HG03039 (cell line): ENCODE results near the gene MOXD1.
"Not testable (repeated sequence)": the region's sequence is repeated elsewhere in the genome, so short reads cannot be mapped to it uniquely, and the experiment has no call there.

Source experiments
- ATAC-seq: cut with Tn5 transposase; IDR thresholded peaks from one replicate; pipeline ENCODE4 v1.9.1; 2021; ENCODE audit warnings: mild to moderate bottlenecking, moderate library complexity; ENCODE audit not compliant: unreplicated experiment

Gene MOXD1

DNA sequence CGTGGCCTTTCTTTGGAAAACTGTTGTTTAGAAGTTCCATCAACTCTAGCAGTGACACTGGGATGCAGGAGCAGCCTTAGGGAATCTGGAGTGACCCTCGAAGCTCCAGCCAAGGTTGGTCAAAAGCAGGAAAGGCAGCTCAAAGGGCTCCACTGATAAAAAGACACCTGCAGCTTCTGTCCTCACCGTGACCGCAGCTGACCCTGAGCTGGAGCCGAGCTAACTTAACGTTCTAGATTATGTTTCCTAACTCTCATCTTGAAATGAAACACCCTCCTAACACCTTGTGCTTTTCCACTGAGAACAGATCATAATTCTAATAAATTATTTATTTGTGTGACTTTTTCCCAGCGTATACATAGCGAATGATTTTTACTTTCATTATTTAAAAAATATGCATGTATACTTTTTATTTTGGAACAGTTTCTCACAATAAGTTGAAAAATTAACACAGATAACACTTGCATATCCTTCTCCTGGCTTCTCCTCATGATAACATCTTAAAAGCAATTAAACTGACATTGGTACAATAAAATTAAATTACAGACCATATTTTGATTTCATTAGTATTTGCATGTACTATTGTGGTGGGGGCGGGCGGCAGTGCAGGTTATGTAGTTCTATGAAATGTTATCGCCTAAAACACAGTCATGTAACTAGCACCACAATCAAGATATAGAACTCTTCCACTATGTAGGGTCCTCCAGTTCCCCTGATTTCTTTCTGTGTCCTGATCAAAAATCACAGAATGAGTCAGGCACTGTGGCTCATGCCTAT lies 116.1 kb downstream of the MOXD1 start:
- ATAC-seq, result no peak

DNA sequence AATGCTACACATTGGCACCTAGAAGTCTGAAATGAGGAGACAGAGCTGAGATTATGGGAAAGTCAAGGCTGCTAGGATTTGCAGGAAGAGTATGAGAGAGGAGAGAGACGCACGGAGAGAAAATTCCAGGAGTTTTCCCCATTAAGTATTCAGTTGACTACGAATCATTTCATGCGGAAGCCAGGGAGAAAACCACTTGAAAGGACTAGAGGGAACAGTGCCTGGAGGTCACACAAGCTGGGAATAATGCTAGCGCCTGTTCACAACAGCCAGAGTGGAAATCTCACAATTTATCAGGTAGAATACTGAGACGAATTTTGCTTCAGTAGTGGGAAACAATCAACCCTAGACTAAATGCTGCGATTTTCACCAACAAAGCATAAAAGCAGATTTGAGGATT lies 118.6 kb downstream of the MOXD1 start:
- ATAC-seq, result no peak

GRCh38 chr6:132280436-132280835 lies 120.8 kb downstream of the MOXD1 start:
- no peak for ATAC-seq

DNA sequence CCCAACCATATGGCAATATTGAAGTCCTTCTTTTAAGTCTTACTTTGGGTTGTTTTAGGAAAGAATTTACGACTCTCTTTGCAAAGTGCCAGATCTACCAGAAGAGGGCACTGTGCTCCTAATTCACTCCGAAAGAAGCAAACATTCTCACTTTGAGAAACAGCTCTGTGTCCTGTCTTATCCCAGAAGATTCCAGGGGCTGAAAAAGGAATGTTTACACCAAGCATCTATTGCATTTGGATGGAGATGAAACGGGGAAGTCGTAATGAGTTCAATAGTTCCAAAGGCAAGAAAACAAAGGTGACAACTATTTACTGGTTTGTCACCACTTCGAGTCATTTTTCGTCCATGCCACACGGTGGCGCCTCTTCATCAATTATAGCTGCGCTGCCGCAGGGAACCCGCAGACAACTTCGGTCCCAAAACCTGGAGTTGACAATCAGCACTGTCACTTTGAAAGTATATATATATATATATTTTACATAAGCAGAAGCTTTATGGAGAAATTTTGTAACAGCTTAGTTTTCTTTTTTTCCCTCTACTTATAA lies 121.6 kb downstream of the MOXD1 start:
- peak; percentile 84 for ATAC-seq

DNA sequence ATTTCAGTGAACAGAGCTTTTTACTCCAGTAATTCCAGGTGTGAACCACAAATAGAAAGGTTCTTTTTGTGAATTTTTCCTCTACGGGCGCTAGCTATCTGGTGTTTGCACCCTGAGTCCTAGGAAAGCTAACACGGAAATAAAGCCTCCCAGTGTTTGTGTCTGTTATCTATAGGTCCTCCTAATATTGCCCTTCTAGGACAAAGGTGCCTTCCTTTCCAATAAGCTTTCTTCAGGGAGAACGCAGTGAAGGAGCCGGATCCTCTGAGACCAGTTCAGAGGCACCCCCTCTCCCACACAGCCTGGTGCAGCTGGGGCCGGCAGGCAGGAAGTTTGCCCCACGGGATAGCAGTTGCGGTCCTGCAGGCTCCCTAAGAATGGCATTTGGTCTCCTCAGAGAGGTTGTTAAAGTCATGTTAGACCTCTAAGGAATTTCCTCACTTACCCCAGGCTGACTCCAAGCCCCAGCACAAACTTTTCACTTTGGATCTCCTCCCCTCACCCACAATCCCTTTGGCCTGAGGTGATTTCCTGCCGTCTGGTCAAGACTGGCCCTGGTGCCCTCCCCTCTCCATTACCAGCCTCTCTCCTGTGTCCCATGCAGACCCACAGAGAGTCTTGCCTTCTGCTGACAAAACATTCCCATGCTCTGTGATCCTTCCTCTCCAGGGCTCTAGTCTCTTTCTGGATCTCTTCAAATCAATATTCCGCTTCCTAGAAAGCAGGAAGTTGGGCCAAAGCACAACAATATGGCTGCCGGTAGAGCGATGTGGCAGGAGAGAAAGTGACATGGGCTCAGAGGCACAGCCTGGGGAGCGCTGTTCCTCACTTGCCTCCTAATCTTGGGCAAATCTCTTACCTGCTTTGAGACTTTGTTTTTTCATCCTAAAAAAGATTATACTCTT lies 126.0 kb downstream of the MOXD1 start:
- ATAC-seq, result no peak

DNA sequence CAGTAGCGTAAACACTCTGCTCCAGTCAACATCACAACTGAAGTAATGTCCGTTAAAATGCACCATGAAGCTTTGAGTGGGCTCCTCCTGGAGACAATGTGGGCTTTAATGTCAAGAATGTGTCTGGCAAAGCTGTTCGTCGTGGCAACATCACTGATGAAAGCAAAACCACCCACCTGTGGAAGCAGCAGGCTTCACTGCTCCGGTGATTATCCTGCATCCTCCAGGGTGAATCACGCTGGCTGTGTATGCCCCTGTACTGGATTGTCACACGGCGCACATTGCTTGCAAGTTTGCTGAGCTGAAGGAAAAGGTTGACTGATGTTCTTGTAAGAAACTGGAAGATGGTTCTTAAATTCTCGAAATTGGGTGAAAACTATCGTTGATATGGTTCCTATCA lies 128.5 kb downstream of the MOXD1 start:
- ATAC-seq, result no peak

DNA sequence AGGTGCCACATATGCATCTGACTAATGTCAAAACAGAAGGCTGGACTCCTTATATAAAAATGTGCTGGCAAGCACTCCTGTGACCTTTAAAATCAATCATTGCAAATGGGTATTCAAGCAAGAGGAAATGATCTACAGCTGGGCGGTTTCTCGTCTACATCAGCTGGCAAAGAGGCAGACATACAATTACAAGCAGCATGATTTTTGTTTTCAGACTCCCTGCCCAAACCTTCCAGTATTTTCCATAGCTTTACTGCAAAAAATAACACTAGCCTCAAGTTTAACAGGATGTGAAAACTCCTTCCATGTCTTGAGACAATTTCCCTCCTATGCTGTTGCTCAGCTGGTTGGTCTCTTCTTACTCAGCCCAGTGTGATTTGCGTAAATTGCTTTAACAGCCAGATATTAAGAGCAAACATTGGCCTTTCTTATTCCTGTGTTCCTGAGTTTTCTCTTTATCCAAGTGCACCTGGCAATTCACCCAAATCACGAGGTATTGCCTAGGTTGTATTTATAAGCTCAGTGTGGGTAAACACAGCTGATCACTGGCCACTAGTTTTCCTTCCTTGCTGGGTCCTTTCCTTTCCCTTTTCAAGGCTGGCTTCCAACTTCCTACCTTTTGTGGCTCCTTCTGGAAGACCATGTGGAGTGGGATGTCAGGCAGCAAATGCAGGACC lies 130.4 kb downstream of the MOXD1 start:
- ATAC-seq, result no peak

- ATAC-seq, result not testable (repeated sequence)
Observed at GRCh38 chr6:132268666-132269065, 132.6 kb downstream of the MOXD1 start.

- no peak for ATAC-seq
Observed at GRCh38 chr6:132268209-132268608, 133.1 kb downstream of the MOXD1 start.

DNA sequence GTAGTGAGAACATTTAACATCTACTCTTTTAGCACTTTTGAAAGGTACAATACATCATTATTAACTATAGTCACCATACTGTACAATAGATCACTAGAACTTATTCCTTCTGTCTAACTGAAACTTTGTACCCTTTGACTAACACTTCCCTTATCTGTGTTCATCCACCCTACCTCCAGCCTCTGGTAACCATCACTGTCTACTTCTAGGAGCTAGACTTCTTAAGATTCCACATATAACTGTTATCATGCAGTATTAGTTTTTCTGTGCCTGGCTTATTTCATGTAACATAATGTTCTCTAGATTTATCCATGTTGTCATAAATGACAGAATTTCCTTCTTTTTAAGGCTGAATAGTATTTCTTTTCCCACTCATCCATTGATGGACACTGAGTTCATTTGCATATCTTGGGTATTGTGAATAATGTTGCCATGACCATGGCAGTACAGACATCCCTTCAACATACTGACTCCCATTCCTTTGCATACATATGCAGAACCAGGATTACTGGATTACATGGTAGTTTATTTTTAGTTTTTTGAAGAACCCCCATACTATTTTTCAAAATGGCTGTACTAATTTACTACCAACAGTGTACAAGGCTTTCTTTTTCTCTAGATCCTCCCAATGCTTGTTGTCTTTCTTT lies 135.7 kb downstream of the MOXD1 start:
- ATAC-seq, result no peak

DNA sequence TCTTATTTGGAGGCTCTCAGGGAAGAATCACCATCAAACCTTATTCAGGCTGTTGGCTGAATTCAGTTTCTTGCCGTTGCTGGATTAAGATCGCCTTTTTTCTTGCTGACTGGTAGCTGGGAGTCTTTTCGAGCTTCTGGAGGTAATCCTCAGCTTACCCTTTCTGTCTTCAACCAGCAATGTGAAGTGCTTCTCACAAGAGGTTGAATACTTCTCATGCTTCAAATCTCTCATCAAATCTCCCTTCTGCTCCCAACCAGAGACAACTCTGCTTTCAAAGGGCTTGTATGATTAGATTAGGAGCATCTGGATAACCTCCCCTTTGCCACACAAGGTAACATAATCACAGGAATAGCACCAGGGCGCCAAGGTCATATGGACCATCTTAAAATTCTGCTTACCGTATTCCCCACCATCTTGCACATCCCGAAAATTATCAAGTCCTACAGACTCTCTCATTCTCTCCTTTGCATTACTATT lies 137.2 kb downstream of the MOXD1 start:
- ATAC-seq, result no peak

- ATAC-seq, result no peak
Observed at GRCh38 chr6:132261354-132261753, 139.9 kb downstream of the MOXD1 start.

DNA sequence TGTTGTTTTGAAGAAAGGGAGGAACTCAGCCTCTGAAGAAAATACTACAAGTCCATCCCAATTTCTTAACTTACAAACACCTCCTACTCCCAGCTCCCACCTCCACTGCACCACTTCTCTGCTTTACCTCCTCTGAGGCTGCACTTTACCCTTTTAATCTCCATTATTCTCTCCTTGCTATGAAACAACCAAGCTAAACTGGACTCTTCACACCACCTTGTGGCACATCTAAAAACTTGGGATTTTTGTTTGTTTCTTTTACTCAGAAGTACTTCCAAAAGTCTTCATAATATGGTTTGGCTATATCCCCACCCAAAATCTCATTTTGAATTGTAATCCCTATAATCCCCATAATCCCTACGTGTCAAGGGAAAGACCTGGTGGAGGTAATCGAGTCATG lies 142.2 kb downstream of the MOXD1 start:
- no peak for ATAC-seq

DNA sequence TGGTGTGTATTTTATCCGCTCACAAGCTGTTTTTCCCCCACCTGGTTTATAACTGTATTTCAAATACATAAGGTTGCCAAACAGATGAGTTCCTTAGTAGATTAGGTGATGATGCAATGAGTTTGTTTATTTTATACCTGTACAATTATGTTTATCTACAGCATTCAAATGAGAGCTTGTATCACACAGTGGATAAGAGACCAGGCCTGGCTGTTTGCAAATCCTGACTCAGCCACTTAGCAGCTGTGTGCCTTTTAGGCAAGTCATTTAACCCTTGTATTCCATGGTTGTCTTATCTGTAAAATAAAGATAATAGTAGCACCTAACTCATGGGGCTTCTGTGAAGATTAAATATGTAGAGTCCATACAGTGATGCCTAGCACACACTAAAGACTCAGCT lies 143.7 kb downstream of the MOXD1 start:
- no peak for ATAC-seq

DNA sequence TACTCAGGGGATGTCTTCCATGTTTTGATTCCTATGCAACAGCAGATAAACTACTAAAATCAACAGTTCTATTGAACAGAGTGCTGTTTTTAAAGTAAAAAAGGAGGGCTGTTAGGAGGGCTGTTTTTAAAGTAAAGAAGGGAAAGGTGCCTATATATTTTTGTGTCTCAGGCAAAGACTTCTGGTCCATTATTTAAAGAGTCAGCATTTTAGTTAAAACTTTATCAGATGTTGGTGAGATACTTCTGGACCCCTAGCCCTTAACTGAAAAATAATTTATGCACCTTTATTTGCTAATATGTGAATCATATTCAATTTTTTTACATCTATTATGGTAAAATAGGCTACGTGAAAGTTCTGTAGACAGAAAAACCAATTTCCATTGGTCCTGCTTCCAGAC lies 144.8 kb downstream of the MOXD1 start:
- ATAC-seq, result no peak

DNA sequence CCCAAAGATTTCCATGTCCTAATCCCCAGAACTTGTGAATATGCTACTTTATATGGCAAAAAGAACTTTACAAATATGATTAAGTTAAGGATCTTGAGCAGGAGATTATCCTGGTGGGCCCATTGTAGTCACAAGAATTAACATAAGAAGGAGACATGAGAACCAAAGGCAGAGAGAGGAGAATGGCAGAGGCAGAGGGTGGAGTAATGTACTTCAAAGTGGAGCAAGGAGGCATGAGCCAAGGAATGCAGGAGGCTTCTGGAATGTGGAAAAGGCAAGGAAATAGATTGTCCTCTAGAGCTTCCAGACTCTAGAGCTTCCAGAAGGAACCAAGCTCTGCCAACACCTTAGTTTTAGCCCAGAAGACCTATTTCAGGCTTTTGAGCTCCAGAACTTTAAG lies 147.4 kb downstream of the MOXD1 start:
- ATAC-seq, result no peak

GRCh38 chr6:132253211-132253610 lies 148.1 kb downstream of the MOXD1 start:
- ATAC-seq, result no peak

- ATAC-seq, result no peak
Observed at GRCh38 chr6:132252113-132252512, 149.2 kb downstream of the MOXD1 start.

DNA sequence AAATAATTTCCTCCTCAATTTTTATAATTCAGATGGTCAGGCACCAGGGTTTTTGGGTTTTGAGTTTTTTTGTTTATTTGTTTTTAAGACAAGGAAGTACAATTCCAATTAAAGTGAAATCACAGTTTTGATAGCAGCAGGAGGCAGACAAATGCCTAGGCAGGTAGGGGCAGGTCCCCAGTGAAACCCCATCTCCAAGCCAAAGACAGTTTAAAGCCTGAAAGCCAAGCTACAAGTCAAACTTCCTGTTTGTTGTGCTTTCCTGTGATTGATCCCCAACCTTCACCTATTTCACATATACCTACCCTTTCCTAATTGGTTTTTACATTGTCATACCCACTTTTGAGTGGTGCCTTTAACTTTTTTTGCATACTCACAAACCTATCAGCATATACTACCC lies 149.6 kb downstream of the MOXD1 start:
- no peak for ATAC-seq

DNA sequence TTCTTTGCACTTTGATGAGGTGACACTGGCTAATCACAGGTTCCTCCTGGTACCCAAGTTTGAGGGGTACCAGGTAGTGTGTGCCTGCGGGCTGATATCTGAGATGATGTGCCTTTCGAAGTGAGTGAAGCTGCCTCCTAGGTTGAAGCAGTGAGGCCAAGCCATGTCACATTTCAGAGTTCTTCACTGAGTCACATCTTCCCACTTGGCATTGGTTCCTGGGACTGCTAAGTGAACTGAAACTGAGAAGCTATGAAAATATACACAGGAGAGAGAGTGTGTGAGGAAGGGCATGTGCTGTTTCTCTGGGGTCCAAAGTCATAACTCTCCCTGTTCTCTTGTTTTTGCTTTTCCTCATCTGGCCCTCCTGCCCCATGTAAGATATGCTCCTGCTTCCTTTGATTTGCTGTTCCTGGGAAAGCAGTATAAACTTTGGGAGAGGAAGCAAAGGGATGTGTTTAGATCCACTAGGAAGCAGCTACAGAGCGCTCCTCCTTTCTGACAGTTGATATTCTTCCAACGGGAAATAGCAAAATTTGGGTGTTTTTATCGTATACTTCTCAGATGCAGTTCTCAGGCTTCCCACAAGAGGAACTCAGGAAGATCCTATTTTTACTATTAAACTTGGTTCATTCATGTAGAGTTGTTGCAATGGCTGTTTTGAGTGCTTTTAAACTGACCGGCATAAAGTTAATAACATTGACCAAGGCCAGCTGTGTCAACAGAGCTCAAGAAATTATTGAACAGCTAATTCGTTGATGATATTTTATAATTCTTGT lies 153.7 kb downstream of the MOXD1 start:
- no peak for ATAC-seq
